Aorta (tissue), 5 donors: ENCODE results near the gene NAPA. TPM values are rescaled to one million over a fixed set of nuclear protein-coding genes. Genes with fewer than 3 reads are reported as not detected.

Experiments
- ATAC-seq: fragments of 200-7000 bp; cut with Tn5 transposase; one replicate; pipeline ENCODE4 v1.9.1; 2022; ENCODE audit warnings: moderate library complexity; ENCODE audit not compliant: low FRiP score
- DNase-seq, 2 donors: peaks; one replicate each; pipeline ENCODE4 v3.0.0-alpha.2; 2020
- H3K27ac ChIP-seq, 2 donors: one replicate each; pipeline ENCODE4 v1.5.1; 2013; ENCODE audit warnings: low read length in 2 of 2, mild to moderate bottlenecking in 2 of 2, moderate library complexity in 2 of 2, control low read depth in 1 of 2, inconsistent platforms in 1 of 2, low read depth in 1 of 2
- H3K27me3 ChIP-seq, 2 donors: one replicate each; pipeline ENCODE4 v1.6.1; 2013; ENCODE audit warnings: control low read depth in 1 of 2, low read length in 1 of 2, mild to moderate bottlenecking in 1 of 2, moderate library complexity in 1 of 2; ENCODE audit not compliant: insufficient read depth in 2 of 2, control insufficient read depth in 1 of 2
- H3K36me3 ChIP-seq, 2 donors: one replicate each; pipeline ENCODE4 v1.6.1; 2013; ENCODE audit warnings: control low read depth in 1 of 2, low read length in 1 of 2, mild to moderate bottlenecking in 1 of 2; ENCODE audit not compliant: insufficient read depth in 2 of 2, control insufficient read depth in 1 of 2
- H3K4me1 ChIP-seq, 2 donors: one replicate each; pipeline ENCODE4 v1.6.1; 2013; ENCODE audit warnings: low read length in 2 of 2, control low read depth in 1 of 2, mild to moderate bottlenecking in 1 of 2, moderate library complexity in 1 of 2; ENCODE audit not compliant: insufficient read depth in 2 of 2, control insufficient read depth in 1 of 2
- H3K4me3 ChIP-seq, 2 donors: one replicate each; pipeline ENCODE4 v1.5.1; 2013; ENCODE audit warnings: low read length in 2 of 2, control low read depth in 1 of 2, mild to moderate bottlenecking in 1 of 2
- H3K9me3 ChIP-seq: one replicate; pipeline ENCODE4 v1.6.1; 2013; ENCODE audit warnings: mild to moderate bottlenecking, low read length; ENCODE audit not compliant: control insufficient read depth
- WGBS, 2 donors: extraction: QIAGEN DNeasy Blood & Tissue Kit; methylation state at CpG; one replicate each; pipeline ENCODE4 v1.1.7; 2013; 5-methylcytosine and 5-hydroxymethylcytosine counted together
- intact Hi-C, 2 donors: fragments of 100-400 bp; cut with DNase I; formaldehyde crosslinking; loops; one replicate each; pipeline versions ENCODE4 v1.14.2 to v1.15.0; 2022
- polyA plus RNA-seq, 2 donors: library from polyadenylated mRNA; stranded (reverse); fragments of 200-250 nt; gene quantifications; one replicate each; pipeline ENCODE4 v1.2.3, GENCODE V29; 2013
- total RNA-seq, 2 donors: library from RNA; stranded (reverse); fragmentation: NEBNext Ultra II Directional; extraction: Animal tissue kit (Norgen Biotek cat#: 25700); gene quantifications; one replicate each; pipeline ENCODE4 v1.2.1, GENCODE V29; 2021
- donor health status: healthy with polysubstance abuse.
- donor health status: Bipolar disorder and iron deficiency.
- donor health status: DM: no; HTN: no; CAD: no.
- donor health status: DM: no; HTN: no; CAD: no.
- donor health status: DM: yes; HTN: yes; CAD: no.

The NAPA gene
- total and polyA plus RNA-seq, 4 donors = 61.7 to 94.0 (median 71.7) TPM

DNA sequence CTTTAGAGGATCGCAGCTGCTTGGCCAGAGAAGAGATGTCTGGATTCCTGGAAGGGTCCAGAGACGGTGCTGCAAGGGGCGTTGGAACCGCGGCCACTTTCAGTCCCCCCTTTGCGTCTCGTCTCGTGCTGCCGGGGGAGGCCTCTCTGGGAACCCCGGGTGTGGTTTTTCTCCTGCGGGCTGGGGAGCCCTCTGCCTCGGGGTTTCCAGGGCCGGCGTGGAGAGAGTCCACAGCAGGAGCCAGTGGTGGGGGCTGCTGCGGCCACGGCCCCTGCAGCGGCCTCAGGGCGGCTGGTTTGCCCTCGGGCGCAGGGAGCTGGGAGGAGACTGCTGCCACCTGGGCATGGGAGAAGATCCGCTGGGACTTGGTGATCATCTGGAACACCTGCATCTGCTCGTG is 29.6 kb upstream of the NAPA start:
- Histone ChIP-seq H3K4me3 (no peak overlapping the region), H3K27me3 (no peaks in the 10 kb centered on the region), H3K9me3 (no peaks in the 10 kb centered on the region), H3K4me1 (no peaks in the 10 kb centered on the region), H3K27ac (no peak overlapping the region), H3K36me3 (no peaks in the 10 kb centered on the region)
- DNase-seq = peak in 1 of 2 donors; percentile 61
- WGBS, 2 donors = 84 to 88% methylated on average over 22 of the region's 22 CpGs
- intact Hi-C loops = no loop called here
- ATAC-seq = no peak

GRCh38 chr19:47544075-47544474 is 29.2 kb upstream of the NAPA start:
- 89 to 90% methylated on average over 18 of the region's 18 CpGs for WGBS, 2 donors
- no peaks in the 10 kb centered on the region for H3K36me3 ChIP-seq
- H3K4me1 ChIP-seq = no peaks in the 10 kb centered on the region
- no peak overlapping the region for H3K4me3 ChIP-seq
- no peak overlapping the region for H3K27ac ChIP-seq
- no peaks in the 10 kb centered on the region for H3K9me3 ChIP-seq
- intact Hi-C loops = no loop called here
- no peaks in the 10 kb centered on the region for H3K27me3 ChIP-seq
- no peak for ATAC-seq
- no peak for DNase-seq

GRCh38 chr19:47542030-47542475 is 27.2 kb upstream of the NAPA start:
- ATAC-seq (no peak), DNase-seq (no peak)
- intact Hi-C loops = no loop called here

DNA sequence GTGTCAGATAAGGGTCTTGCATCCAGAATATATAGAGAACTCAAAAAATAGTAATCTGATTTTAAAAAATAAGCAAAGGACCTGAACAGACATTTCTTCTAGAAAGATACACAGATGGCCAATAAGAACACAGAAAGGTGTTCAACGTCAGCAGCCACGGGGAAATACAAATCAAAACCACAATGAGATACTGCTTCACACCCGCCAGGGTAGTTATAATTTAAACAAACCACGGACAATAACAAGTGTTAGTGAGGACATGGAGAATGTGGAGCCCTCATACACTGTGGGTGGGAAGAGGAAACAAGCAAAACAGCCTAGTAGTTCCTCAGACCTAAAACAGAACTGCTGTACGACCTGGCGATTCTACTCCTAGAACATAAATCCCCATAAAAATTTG is 26.7 kb upstream of the NAPA start:
- WGBS, 2 donors = 81 to 86% methylated on average over 6 of the region's 6 CpGs
- no peak for ATAC-seq
- peak in 1 of 2 donors; percentile 2 for DNase-seq
- H3K27ac ChIP-seq = no peak overlapping the region
- no peaks in the 10 kb centered on the region for H3K9me3 ChIP-seq
- H3K4me1 ChIP-seq = no peaks in the 10 kb centered on the region
- no peak overlapping the region for H3K4me3 ChIP-seq
- no peaks in the 10 kb centered on the region for H3K27me3 ChIP-seq
- intact Hi-C loops = no loop called here
- H3K36me3 ChIP-seq = no peaks in the 10 kb centered on the region

More at GRCh38 chr19:47542030-47542475, 27.2 kb upstream of the NAPA start:
- Histone ChIP-seq H3K27ac (no peak overlapping the region), H3K36me3 (no peaks in the 10 kb centered on the region), H3K27me3 (no peaks in the 10 kb centered on the region), H3K9me3 (no peaks in the 10 kb centered on the region), H3K4me3 (no peak overlapping the region), H3K4me1 (no peaks in the 10 kb centered on the region)
- 71 to 76% methylated on average over 9 of the region's 9 CpGs for WGBS, 2 donors

DNA sequence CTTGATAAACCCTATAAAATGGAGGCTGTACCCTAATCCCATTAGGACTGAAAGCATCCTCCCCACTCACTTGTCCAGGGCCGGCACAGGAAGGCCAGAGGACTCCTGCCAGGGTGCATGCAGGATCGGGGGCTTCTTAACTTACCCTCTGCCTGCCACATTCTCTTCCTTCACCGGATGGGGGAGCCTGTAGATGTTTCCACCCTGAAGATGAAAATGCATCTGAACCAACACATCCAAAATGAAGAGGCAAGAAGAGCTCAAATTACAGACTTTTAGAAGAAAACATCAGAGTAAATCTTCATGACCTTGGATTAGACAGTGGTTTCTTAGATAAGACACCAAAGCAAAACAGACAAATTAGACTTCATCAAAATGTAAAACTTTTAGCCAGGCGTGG is 25.9 kb upstream of the NAPA start:
- 47 to 51% methylated on average over 4 of the region's 4 CpGs for WGBS, 2 donors

GRCh38 chr19:47539747-47540311 is 25.0 kb upstream of the NAPA start:
- no peaks in the 10 kb centered on the region for H3K36me3 ChIP-seq
- DNase-seq (no peak), ATAC-seq (no peak)
- no peaks in the 10 kb centered on the region for H3K27me3 ChIP-seq
- H3K9me3 ChIP-seq = no peaks in the 10 kb centered on the region
- no peak overlapping the region for H3K4me3 ChIP-seq
- no peak overlapping the region for H3K27ac ChIP-seq
- WGBS, 2 donors = 56 to 65% methylated on average over 12 of the region's 12 CpGs
- H3K4me1 ChIP-seq = no peaks in the 10 kb centered on the region
- intact Hi-C loops = loop anchor here in 1 of 2 donors (5.0 kb wide), 1 partner anchor 157 kb away; no protein-coding TSS in a partner anchor

More for the DNA sequence above, 25.9 kb upstream of the NAPA start:
- Histone ChIP-seq H3K4me1 (no peaks in the 10 kb centered on the region), H3K9me3 (no peaks in the 10 kb centered on the region), H3K36me3 (no peaks in the 10 kb centered on the region), H3K27ac (no peak overlapping the region), H3K27me3 (no peaks in the 10 kb centered on the region), H3K4me3 (no peak overlapping the region)
- intact Hi-C loops = no loop called here
- no peak for ATAC-seq
- DNase-seq = no peak

DNA sequence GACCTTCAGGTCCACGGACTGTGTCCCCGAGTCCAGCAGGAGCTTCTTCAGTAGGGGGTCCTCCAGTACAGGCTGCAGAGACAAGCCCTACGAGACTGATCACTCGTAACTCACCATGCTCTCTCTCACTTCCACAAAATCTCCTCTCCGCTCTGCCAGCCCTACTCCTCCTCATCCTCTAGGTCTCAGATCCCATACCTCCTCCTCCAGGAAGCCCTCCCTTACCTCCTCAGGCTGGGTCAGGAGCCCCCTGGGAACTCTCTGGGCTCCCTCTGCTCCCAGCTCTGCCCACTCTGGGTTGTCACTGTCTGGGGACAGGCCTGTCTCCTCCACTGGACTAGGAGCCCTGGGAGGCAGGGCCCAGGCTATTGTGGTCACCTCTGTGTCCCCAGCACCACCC is 23.9 kb upstream of the NAPA start:
- H3K4me3 ChIP-seq = no peak overlapping the region
- H3K4me1 ChIP-seq = no peaks in the 10 kb centered on the region
- no peaks in the 10 kb centered on the region for H3K27me3 ChIP-seq
- 84 to 86% methylated on average over 5 of the region's 5 CpGs for WGBS, 2 donors
- H3K9me3 ChIP-seq = no peaks in the 10 kb centered on the region
- intact Hi-C loops = loop anchor here in 1 of 2 donors (5.0 kb wide), 1 partner anchor 158 kb away; no protein-coding TSS in a partner anchor
- no peak for DNase-seq
- H3K27ac ChIP-seq = no peak overlapping the region
- no peak for ATAC-seq
- no peaks in the 10 kb centered on the region for H3K36me3 ChIP-seq

- Histone ChIP-seq H3K36me3 (no peaks in the 10 kb centered on the region), H3K27me3 (no peaks in the 10 kb centered on the region), H3K4me1 (no peaks in the 10 kb centered on the region), H3K9me3 (no peaks in the 10 kb centered on the region), H3K4me3 (no peak overlapping the region), H3K27ac (no peak overlapping the region)
- no peak for ATAC-seq
- intact Hi-C loops = loop anchor here in 1 of 2 donors (5.0 kb wide), 1 partner anchor 160 kb away; no protein-coding TSS in a partner anchor
- WGBS, 2 donors = 89% methylated on average over 4 of the region's 4 CpGs
- DNase-seq = no peak
Measured at GRCh38 chr19:47537493-47537892, 22.6 kb upstream of the NAPA start.

DNA sequence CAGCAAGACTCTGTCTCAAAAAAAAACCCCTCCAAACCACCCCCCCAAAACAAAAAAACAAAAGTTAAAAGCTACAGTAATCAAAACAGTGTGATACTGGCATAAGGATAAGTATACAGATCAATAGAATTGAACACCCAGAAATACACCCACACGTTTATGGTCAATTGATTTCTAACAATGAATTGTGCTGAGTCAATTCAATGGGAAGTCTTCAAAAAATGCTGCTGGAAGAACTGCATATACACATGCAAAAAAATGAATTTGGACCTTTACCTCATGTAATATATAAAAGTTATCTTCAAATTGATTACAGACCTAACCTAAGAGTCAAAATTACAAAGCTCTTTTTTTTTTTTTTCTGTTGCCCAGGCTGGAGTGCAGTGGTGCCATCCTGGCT is 19.8 kb upstream of the NAPA start:
- WGBS, 2 donors = 56 to 65% methylated on average over 1 of the region's 1 CpG
- Histone ChIP-seq H3K4me3 (no peak overlapping the region), H3K9me3 (no peaks in the 10 kb centered on the region), H3K27me3 (no peaks in the 10 kb centered on the region), H3K4me1 (no peaks in the 10 kb centered on the region), H3K27ac (no peak overlapping the region), H3K36me3 (no peaks in the 10 kb centered on the region)
- no peak for ATAC-seq
- DNase-seq = no peak
- intact Hi-C loops = loop anchor here in 1 of 2 donors (5.0 kb wide), 1 partner anchor 163 kb away; no protein-coding TSS in a partner anchor
